Lower leg skin (tissue), 4 donors: Measurements from ENCODE around the gene DOK5. TPM values are rescaled to one million over a fixed set of nuclear protein-coding genes. Genes with fewer than 3 reads are reported as not detected.

ENCODE experiments used
- DNase-seq, 2 donors: peaks; one replicate each; pipeline ENCODE4 v3.0.0-alpha.2; 2019; ENCODE audit warnings: low spot score in 2 of 2
- H3K4me3 ChIP-seq: fragments of 200-600 bp; sonication (generic); 2 replicates; pipeline ENCODE4 v1.5.1; 2017; ENCODE audit warnings: mild to moderate bottlenecking, low read depth; ENCODE audit not compliant: poor library complexity, severe bottlenecking
- POLR2A ChIP-seq, 2 donors: fragments of 450-650 bp; IDR thresholded peaks; one replicate each; pipeline ENCODE4 v1.6.1; 2016 to 2017; ENCODE audit warnings: antibody characterized with exemption in 2 of 2, mild to moderate bottlenecking in 1 of 2, moderate library complexity in 1 of 2
- WGBS, 2 donors: methylation state at CpG; one replicate each; pipeline ENCODE4 v1.1.5; 2018; 5-methylcytosine and 5-hydroxymethylcytosine counted together
- intact Hi-C: fragments of 100-400 bp; cut with DNase I; formaldehyde crosslinking; loops from one replicate; pipeline ENCODE4 v1.15.0; 2023; ENCODE audit warnings: low total_unique reads
- total RNA-seq, 4 donors: library from RNA; depleted of rRNA; stranded (reverse); fragments of >200 nt; gene quantifications; one replicate each; pipeline ENCODE4 v1.1.0, GENCODE V29; 2016
- TF ChIP-seq, protein P1 (sequence below), 3 donors: fragments of 450-650 bp; IDR thresholded peaks; one replicate each; pipeline ENCODE4 v1.5.1; 2016; ENCODE audit warnings: antibody characterized with exemption in 3 of 3, mild to moderate bottlenecking in 3 of 3, moderate library complexity in 2 of 3

The DOK5 gene
- total RNA-seq, 4 donors from 2014 or later = 0.23 to 1.3 (median 1.2) TPM; not detected in 1

DNA sequence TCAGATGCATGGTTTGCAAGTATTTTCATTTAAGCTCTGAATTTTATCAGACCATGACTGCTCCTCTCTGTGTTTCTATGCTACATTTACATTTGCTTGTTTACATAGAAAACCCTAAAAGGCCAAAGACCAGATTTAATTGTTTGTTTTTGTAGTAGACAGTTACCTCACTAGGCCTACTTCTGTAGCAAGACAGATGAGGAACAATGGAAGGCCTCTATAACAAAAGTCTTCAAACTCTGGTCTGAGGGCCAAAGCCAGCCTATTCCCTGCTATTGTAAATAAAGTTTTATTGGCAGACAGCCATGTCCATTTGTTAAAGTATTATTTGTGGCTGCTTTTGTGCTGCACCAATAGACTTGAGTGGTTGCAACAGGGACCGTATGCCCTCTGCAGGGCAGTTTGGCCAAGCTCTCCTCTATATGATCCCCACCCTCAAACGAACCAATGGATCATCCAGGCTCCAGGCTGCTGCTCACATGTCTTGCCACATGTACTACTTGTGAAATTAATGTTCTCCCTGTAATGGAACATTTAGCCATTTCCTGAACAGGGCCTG is 182.0 kb downstream of the DOK5 start:
- WGBS, 2 donors = 67 to 77% methylated on average over 2 of the region's 2 CpGs
- no peak for DNase-seq
- TF ChIP-seq, protein P1, sequence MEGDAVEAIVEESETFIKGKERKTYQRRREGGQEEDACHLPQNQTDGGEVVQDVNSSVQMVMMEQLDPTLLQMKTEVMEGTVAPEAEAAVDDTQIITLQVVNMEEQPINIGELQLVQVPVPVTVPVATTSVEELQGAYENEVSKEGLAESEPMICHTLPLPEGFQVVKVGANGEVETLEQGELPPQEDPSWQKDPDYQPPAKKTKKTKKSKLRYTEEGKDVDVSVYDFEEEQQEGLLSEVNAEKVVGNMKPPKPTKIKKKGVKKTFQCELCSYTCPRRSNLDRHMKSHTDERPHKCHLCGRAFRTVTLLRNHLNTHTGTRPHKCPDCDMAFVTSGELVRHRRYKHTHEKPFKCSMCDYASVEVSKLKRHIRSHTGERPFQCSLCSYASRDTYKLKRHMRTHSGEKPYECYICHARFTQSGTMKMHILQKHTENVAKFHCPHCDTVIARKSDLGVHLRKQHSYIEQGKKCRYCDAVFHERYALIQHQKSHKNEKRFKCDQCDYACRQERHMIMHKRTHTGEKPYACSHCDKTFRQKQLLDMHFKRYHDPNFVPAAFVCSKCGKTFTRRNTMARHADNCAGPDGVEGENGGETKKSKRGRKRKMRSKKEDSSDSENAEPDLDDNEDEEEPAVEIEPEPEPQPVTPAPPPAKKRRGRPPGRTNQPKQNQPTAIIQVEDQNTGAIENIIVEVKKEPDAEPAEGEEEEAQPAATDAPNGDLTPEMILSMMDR (IDR thresholded peaks at IDR 0.05) = no peak
- no peak for TF ChIP-seq POLR2A (IDR thresholded peaks at IDR 0.05)
- intact Hi-C loops = no loop called here
- no peak overlapping the region for H3K4me3 ChIP-seq

DNA sequence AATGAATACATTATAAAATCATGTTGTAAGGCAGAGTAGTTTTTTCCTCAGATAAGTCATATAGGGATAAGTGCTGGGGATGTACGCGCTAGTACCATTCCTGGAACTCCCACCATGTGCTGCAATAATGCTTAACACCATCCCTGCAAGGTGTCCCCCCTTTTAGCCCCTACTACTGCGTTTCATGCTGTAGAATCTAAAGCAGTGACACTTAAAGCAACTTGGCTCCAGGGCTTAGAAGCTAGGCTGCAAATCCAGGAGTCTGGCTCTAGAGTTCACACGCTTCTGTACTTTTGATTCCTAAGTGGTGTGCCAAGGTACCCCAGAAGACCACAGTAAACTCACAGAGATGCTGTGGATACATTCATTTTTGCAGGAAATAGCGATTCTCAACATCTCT is 183.1 kb downstream of the DOK5 start:
- 79 to 80% methylated on average over 5 of the region's 5 CpGs for WGBS, 2 donors
- intact Hi-C loops = no loop called here
- DNase-seq = no peak
- TF ChIP-seq, protein P1 (IDR thresholded peaks at IDR 0.05) = no peak
- no peak overlapping the region for H3K4me3 ChIP-seq

DNA sequence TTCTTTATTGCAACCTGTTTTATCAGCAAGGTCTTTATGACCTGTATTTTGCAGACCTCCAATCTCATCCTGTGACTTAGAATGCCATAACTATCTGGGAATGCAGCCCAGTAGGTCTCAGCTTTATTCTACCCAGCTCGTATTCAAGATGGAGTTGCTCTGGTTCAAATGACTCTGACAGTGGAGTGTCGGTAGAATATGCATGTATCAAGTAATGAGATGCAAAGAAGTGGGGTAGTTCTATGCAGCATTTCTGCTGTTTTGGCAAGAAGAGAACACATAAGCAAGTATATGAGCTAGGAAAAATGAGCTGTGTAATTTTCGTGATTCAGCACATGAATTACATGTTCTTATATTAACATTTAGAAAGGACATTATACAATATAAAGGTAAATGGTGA is 185.9 kb downstream of the DOK5 start:
- intact Hi-C loops = no loop called here
- TF ChIP-seq POLR2A (IDR thresholded peaks at IDR 0.05) = no peak
- TF ChIP-seq, protein P1 (IDR thresholded peaks at IDR 0.05) = no peak
- 46 to 49% methylated on average over 3 of the region's 3 CpGs for WGBS, 2 donors
- no peak for DNase-seq
- no peak overlapping the region for H3K4me3 ChIP-seq

DNA sequence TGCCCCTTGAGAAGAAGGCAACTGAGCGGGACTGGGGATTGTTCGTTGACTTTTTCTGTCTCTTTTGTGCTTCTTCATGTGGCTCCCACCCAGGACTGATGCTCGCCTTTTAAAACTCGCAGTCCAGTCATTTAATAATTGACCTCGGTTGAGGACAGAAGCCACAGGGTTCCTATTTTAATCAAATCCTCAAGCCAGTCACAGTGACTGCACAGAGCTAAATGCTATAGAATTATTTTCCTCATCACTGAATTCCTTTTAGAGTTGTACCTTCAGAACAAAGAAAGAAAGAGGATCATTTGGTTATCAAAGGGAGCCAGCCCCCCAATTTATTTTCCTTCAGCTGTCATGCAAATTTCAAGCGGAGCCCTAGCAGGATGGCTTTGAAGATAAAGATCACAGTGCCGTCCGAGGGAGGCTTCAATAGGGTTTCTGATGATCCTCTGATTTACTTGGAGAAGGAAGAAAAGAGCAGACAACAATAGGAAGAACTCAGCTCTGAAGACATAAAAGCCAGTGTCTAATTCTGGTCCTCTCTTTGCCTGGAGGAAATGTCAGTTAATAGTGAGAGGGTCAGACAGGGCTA is 186.6 kb downstream of the DOK5 start:
- no peak for TF ChIP-seq POLR2A (IDR thresholded peaks at IDR 0.05)
- TF ChIP-seq, protein P1 (IDR thresholded peaks at IDR 0.05) = no peak
- intact Hi-C loops = no loop called here
- H3K4me3 ChIP-seq = no peak overlapping the region
- WGBS, 2 donors = 49 to 51% methylated on average over 8 of the region's 8 CpGs
- no peak for DNase-seq

DNA sequence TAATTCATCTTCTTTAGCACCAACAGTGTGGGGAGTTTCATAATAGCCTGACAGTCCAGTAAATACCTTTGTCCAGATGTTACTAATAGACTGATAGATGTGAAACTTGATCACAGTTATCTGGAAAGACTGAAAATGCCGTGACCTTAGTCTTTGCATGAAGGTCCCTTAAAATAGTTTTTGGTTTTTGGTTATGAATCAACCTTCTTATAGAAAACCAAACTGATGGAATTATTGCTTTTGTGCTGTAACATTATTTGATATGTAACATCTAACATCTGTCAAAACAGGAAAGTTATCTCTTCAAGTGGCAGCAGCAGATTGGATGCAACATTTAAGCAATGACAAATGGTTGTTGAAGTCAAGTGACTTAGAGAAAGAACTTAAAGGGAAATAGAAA is 190.4 kb downstream of the DOK5 start:
- TF ChIP-seq, protein P1 (IDR thresholded peaks at IDR 0.05) = no peak
- no peak for TF ChIP-seq POLR2A (IDR thresholded peaks at IDR 0.05)
- no peak for DNase-seq
- 85 to 93% methylated on average over 1 of the region's 1 CpG for WGBS, 2 donors
- intact Hi-C loops = no loop called here
- no peak overlapping the region for H3K4me3 ChIP-seq
